ENCODE results near the gene MUCL3. TPM values are rescaled to one million over a fixed set of nuclear protein-coding genes. Genes with fewer than 3 reads are reported as not detected.

Gene MUCL3
- total RNA-seq, 2 experiments from 2014 or later: not detected

- no peak for DNase-seq
Measured at GRCh38 chr6:31001281-31001888, 60.6 kb downstream of the MUCL3 start.

GRCh38 chr6:31002471-31002870 is 61.7 kb downstream of the MUCL3 start:
- no peak overlapping the region for H3K4me3 Mint-ChIP-seq

More at GRCh38 chr6:31001281-31001888, 60.6 kb downstream of the MUCL3 start:
- H3K27me3 ChIP-seq (ENCODE audit: control insufficient read depth in 1 of 2, insufficient read depth in 2 of 2, low read length in 2 of 2): no peaks in the 10 kb centered on the region
- no peak overlapping the region for H3K4me3 ChIP-seq (ENCODE audit: low read length)
- no peaks in the 10 kb centered on the region for H3K9me3 ChIP-seq (ENCODE audit: control insufficient read depth in 1 of 2, insufficient read depth in 1 of 2, low read length in 2 of 2)
- TF ChIP-seq CTCF (IDR thresholded peaks at IDR 0.05): no peak
- H3K36me3 Mint-ChIP-seq (ENCODE audit: low read depth): no peaks in the 10 kb centered on the region
- ChIA-PET POLR2A (no interaction called here), CTCF (no interaction called here)
- H3K27ac Mint-ChIP-seq: no peak overlapping the region
- no peak for ATAC-seq (ENCODE audit: poor library complexity)
- H3K36me3 ChIP-seq (ENCODE audit: insufficient read depth, low read length): no peaks in the 10 kb centered on the region
- no peaks in the 10 kb centered on the region for H3K4me1 ChIP-seq (ENCODE audit: insufficient read depth, low read length)
- no peak overlapping the region for H3K27ac ChIP-seq (ENCODE audit: low read depth in 1 of 2, low read length in 2 of 2)
- no peaks in the 10 kb centered on the region for H3K4me1 Mint-ChIP-seq (ENCODE audit: low read depth)
- H3K9me3 Mint-ChIP-seq: no peaks in the 10 kb centered on the region
- no peak overlapping the region for H3K4me3 Mint-ChIP-seq
- intact Hi-C loops (cut with DNase I, micrococcal nuclease): no loop called here
- peaks cover 13% of the 10 kb centered on the region for H3K27me3 Mint-ChIP-seq

More at GRCh38 chr6:31002471-31002870, 61.7 kb downstream of the MUCL3 start:
- no peak for ATAC-seq (ENCODE audit: poor library complexity)
- POLR2A ChIA-PET: no interaction called here
- no peak overlapping the region for H3K27ac ChIP-seq (ENCODE audit: low read depth in 1 of 2, low read length in 2 of 2)
- H3K36me3 ChIP-seq (ENCODE audit: insufficient read depth, low read length): no peaks in the 10 kb centered on the region
- no peak overlapping the region for H3K4me3 ChIP-seq (ENCODE audit: low read length)
- no peaks in the 10 kb centered on the region for H3K27me3 ChIP-seq (ENCODE audit: control insufficient read depth in 1 of 2, insufficient read depth in 2 of 2, low read length in 2 of 2)
- Mint-ChIP-seq H3K4me1 (ENCODE audit: low read depth) (no peaks in the 10 kb centered on the region), H3K27me3 (peaks cover 17% of the 10 kb centered on the region), H3K27ac (no peak overlapping the region), H3K9me3 (no peaks in the 10 kb centered on the region), H3K36me3 (ENCODE audit: low read depth) (no peaks in the 10 kb centered on the region)
- no peak for TF ChIP-seq CTCF (IDR thresholded peaks at IDR 0.05)
- no peak for DNase-seq
- no peaks in the 10 kb centered on the region for H3K9me3 ChIP-seq (ENCODE audit: control insufficient read depth in 1 of 2, insufficient read depth in 1 of 2, low read length in 2 of 2)
- H3K4me1 ChIP-seq (ENCODE audit: insufficient read depth, low read length): no peaks in the 10 kb centered on the region
- intact Hi-C loops (cut with DNase I, micrococcal nuclease): no loop called here
- CTCF ChIA-PET: no interaction called here

Other genes with a start within 250 kb of the MUCL3 start
- gene NRM, start 250.0 kb upstream of the MUCL3 start, total RNA-seq: 1 to 10 TPM; 3.8 to 4.4 TPM
- gene MDC1, start 223.7 kb upstream of the MUCL3 start, total RNA-seq: 10 to 100 TPM; 50.5 to 56.8 TPM
- gene TUBB, start 220.6 kb upstream of the MUCL3 start, total RNA-seq: 10 to 100 TPM; 76.0 to 78.4 TPM
- gene FLOT1, start 198.3 kb upstream of the MUCL3 start, total RNA-seq: 10 to 100 TPM; 31.6 TPM
- gene IER3, start 196.4 kb upstream of the MUCL3 start, total RNA-seq: 1 to 10 TPM; 5.7 to 5.8 TPM
- 1 to 10 TPM; 6.5 to 6.6 TPM for gene DDR1, start 56.5 kb upstream of the MUCL3 start, total RNA-seq
- gene GTF2H4, start 32.8 kb upstream of the MUCL3 start, total RNA-seq: 10 to 100 TPM in 1 of 2 experiments, 1 to 10 TPM in 1; 7.7 to 10.7 TPM
- 10 to 100 TPM; 19.3 to 21.7 TPM for gene VARS2, start 26.7 kb upstream of the MUCL3 start, total RNA-seq
- gene SFTA2, start 8.8 kb upstream of the MUCL3 start, total RNA-seq: not detected
- gene MUC21, start 42.7 kb downstream of the MUCL3 start, total RNA-seq: not detected
- gene MUC22, start 69.5 kb downstream of the MUCL3 start, total RNA-seq: not detected
- gene C6orf15, start 171.6 kb downstream of the MUCL3 start, total RNA-seq: not detected
- gene PSORS1C1, start 173.8 kb downstream of the MUCL3 start, total RNA-seq: not detected
- not detected for gene CDSN, start 179.5 kb downstream of the MUCL3 start, total RNA-seq
- gene PSORS1C2, start 198.1 kb downstream of the MUCL3 start, total RNA-seq: not detected
- gene CCHCR1, start 216.8 kb downstream of the MUCL3 start, total RNA-seq: 10 to 100 TPM; 17.5 to 18.2 TPM
- gene TCF19, start 217.6 kb downstream of the MUCL3 start, total RNA-seq: 1 to 10 TPM; 3.3 to 4.1 TPM
- not detected for gene POU5F1, start 229.7 kb downstream of the MUCL3 start, total RNA-seq